Activated CD8-positive, alpha-beta T cell treated with anti-CD3 and anti-CD28 coated beads for 36 hours (primary cell): Measurements from ENCODE around the gene ATXN1. TPM values are rescaled to one million over a fixed set of nuclear protein-coding genes. Genes with fewer than 3 reads are reported as not detected.

Experiments
- ATAC-seq: fragments of 200-7000 bp; cut with Tn5 transposase; one replicate; pipeline ENCODE4 v1.10.0; 2021; ENCODE audit warnings: mild to moderate bottlenecking, moderate library complexity
- CTCF ChIA-PET: fragments of 350-600 bp; sonication (Branson Sonifier 250); formaldehyde crosslinking; loops from one replicate; lab custom pipeline; 2021; ENCODE audit warnings: antibody characterized with exemption; lab: Charles Lee
- POLR2A ChIA-PET: fragments of 350-600 bp; sonication (Branson Sonifier 250); formaldehyde crosslinking; loops from one replicate; lab custom pipeline; 2021; ENCODE audit warnings: antibody characterized with exemption; lab: Charles Lee
- DNase-seq: peaks from one replicate; pipeline ENCODE4 v3.0.0-alpha.2; 2020
- H3K27ac Mint-ChIP-seq: one replicate; pipeline ENCODE4 v1.8.0; 2021; ENCODE audit warnings: mild to moderate bottlenecking, mixed read lengths
- H3K27me3 Mint-ChIP-seq: one replicate; pipeline ENCODE4 v1.8.0; 2021; ENCODE audit warnings: mixed read lengths
- H3K36me3 Mint-ChIP-seq: one replicate; pipeline ENCODE4 v1.8.0; 2021; ENCODE audit warnings: low read depth, mixed read lengths
- H3K4me1 Mint-ChIP-seq: one replicate; pipeline ENCODE4 v1.8.0; 2021; ENCODE audit warnings: low read depth, mixed read lengths
- H3K4me3 Mint-ChIP-seq: one replicate; pipeline ENCODE4 v1.8.0; 2021; ENCODE audit warnings: mild to moderate bottlenecking, moderate library complexity, mixed read lengths
- H3K9me3 Mint-ChIP-seq: one replicate; pipeline ENCODE4 v1.8.0; 2021; ENCODE audit warnings: mixed read lengths
- CTCF ChIP-seq: fragments of 200-600 bp; IDR thresholded peaks from one replicate; pipeline ENCODE4 v1.8.0; 2022; ENCODE audit warnings: antibody characterized with exemption, mild to moderate bottlenecking
- intact Hi-C: fragments of 100-400 bp; cut with micrococcal nuclease; formaldehyde crosslinking; loops from one replicate; pipeline ENCODE4 v1.10.0; 2022
- total RNA-seq, 2 experiments: library from RNA; stranded (reverse); gene quantifications; one replicate each; pipeline ENCODE4 v1.2.3, GENCODE V29; 2021

The ATXN1 gene
- total RNA-seq, 2 experiments from 2014 or later: 35.4 to 40.8 TPM

- H3K27me3 Mint-ChIP-seq: no peaks in the 10 kb centered on the region
- peak overlapping the region; percentile 52 for H3K4me3 Mint-ChIP-seq
- peak overlapping the region; percentile 85 for H3K27ac Mint-ChIP-seq
- intact Hi-C loops: loop anchor here (5.0 kb wide), 1 partner anchor 81 kb away; no protein-coding TSS in a partner anchor
- no peaks in the 10 kb centered on the region for H3K9me3 Mint-ChIP-seq
- ChIA-PET CTCF (interaction anchor here (1.1 to 3.3 kb wide), 5 partner anchors 81 to 358 kb away, joined by 3 to 11 read pairs (median 4); no protein-coding TSS in a partner anchor), POLR2A (interaction anchor here (0.7 to 2.4 kb wide), 4 partner anchors 16 to 287 kb away, joined by 3 to 8 read pairs (median 4); no protein-coding TSS in a partner anchor)
- peaks cover 38% of the 10 kb centered on the region for H3K4me1 Mint-ChIP-seq
- no peak for ATAC-seq
- no peak for TF ChIP-seq CTCF
- no peak for DNase-seq
- peaks cover 2% of the 10 kb centered on the region for H3K36me3 Mint-ChIP-seq
Measured at GRCh38 chr6:16412982-16413381, 348.3 kb downstream of the ATXN1 start.

- POLR2A ChIA-PET: interaction anchor here (0.7 to 0.9 kb wide), 2 partner anchors 15 to 73 kb away, joined by 3 read pairs; no protein-coding TSS in a partner anchor
- DNase-seq: no peak
- Mint-ChIP-seq H3K4me1 (peaks cover 38% of the 10 kb centered on the region), H3K27ac (peak overlapping the region; percentile 19), H3K4me3 (no peak overlapping the region), H3K27me3 (no peaks in the 10 kb centered on the region), H3K9me3 (no peaks in the 10 kb centered on the region), H3K36me3 (peaks cover 7% of the 10 kb centered on the region)
- intact Hi-C loops: loop anchor here (5.0 kb wide), 1 partner anchor 80 kb away; no protein-coding TSS in a partner anchor
- CTCF ChIA-PET: interaction anchor here (1.1 to 3.3 kb wide), 2 partner anchors 80 to 92 kb away, joined by 3 to 7 read pairs; no protein-coding TSS in a partner anchor
- ATAC-seq: no peak
- no peak for TF ChIP-seq CTCF
Measured at GRCh38 chr6:16412171-16412570, 349.1 kb downstream of the ATXN1 start.

DNA sequence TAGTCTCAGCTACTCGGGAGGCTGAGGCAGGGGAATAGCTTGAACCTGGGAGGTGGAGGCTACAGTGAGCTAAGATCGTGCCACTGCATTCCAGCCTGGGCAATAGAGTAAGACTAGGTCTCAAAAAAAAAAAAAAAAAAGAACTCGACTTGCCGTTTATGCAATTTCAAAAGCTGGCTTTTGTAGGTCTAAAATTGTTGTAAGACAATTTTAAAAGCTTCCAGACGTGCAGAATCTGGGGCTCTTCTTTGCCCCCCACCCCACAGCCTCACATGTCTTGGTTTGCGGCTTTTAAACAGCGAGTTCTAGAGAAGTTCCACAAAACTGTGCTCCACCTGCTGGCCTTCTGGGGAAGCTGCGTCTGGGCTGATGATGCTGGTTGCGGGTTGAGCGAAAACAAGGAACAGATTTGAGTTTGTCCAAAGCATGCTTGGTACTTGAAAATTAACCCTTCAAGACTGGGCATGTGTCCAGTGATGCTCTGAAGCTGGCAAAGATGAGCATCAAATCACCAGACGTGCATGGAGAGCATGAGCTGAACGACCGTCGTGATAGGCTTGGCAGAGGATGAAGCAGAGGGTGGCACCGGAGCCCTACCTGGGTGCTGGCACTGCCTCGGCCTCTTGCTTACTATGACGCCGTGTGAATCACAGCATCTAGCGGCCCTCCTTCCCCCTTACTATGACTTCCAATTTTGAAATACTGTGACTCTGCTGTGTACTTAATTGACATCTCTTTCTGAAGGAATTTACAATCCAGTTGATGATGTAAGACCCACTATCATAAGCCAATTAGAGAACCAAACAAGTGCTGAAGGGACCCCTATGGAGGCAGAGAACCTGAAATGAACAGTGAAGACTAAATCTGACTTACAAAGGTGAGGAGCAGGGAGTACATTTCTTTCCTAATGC lies 351.5 kb downstream of the ATXN1 start:
- Mint-ChIP-seq H3K36me3 (peaks cover 7% of the 10 kb centered on the region), H3K4me1 (peaks cover 39% of the 10 kb centered on the region)

DNA sequence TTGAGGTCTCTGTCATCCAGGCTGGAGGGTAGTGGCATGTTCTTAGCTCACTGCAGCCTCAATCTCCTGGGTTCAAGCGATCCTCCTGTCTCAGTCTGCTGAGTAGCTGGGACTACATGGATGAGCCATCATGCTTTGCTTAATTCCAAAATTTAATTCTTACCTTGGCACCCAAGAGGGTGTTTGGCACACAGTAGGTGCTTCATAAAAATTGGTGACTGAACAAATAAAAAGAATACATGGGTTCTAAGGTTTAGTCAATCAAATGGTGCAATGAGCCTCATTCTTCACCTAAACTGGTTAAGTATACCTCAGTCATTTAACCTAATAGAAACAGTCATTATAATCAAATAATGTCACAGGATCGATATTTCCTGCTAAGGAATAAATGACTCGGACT lies 352.5 kb downstream of the ATXN1 start:
- intact Hi-C loops: no loop called here
- no peaks in the 10 kb centered on the region for H3K27me3 Mint-ChIP-seq
- peaks cover 7% of the 10 kb centered on the region for H3K36me3 Mint-ChIP-seq
- no peak for ATAC-seq
- ChIA-PET POLR2A (interaction anchor here (0.6 kb wide), 1 partner anchor 22 kb away, joined by 5 read pairs; no protein-coding TSS in a partner anchor), CTCF (interaction anchor here (0.7 to 2.4 kb wide), 10 partner anchors 7 to 102 kb away, joined by 3 to 25 read pairs (median 4); no protein-coding TSS in a partner anchor)
- TF ChIP-seq CTCF: no peak
- H3K27ac Mint-ChIP-seq: no peak overlapping the region
- H3K9me3 Mint-ChIP-seq: no peaks in the 10 kb centered on the region
- DNase-seq: no peak
- no peak overlapping the region for H3K4me3 Mint-ChIP-seq
- H3K4me1 Mint-ChIP-seq: peaks cover 39% of the 10 kb centered on the region

More for the DNA sequence above, 351.5 kb downstream of the ATXN1 start:
- no peak overlapping the region for H3K4me3 Mint-ChIP-seq
- no peaks in the 10 kb centered on the region for H3K27me3 Mint-ChIP-seq
- ATAC-seq: peak; percentile 70
- TF ChIP-seq CTCF: peak; percentile 80
- CTCF ChIA-PET: interaction anchor here (0.7 to 2.4 kb wide), 20 partner anchors 8 to 354 kb away, joined by 3 to 25 read pairs (median 4); no protein-coding TSS in a partner anchor
- intact Hi-C loops: loop anchor here (5.0 kb wide), 1 partner anchor 77 kb away; no protein-coding TSS in a partner anchor
- POLR2A ChIA-PET: interaction anchor here (0.6 kb wide), 1 partner anchor 496 kb away, joined by 3 read pairs; no protein-coding TSS in a partner anchor
- H3K9me3 Mint-ChIP-seq: no peaks in the 10 kb centered on the region
- peak; percentile 79 for DNase-seq
- H3K27ac Mint-ChIP-seq: no peak overlapping the region
